ENCODE results near the gene STRN.
"Not testable (repeated sequence)": the region's sequence is repeated elsewhere in the genome, so short reads cannot be mapped to it uniquely, and the experiment has no call there.

The STRN gene

GRCh38 chr2:36963106-36963505 is 3.2 kb downstream of the STRN start:
- no peak for DNase-seq (ENCODE audit: low read depth in 2 of 2)

- no peak for DNase-seq (ENCODE audit: low read depth in 2 of 2)
These were observed 5.6 kb downstream of the STRN start for GRCh38 chr2:36960773-36961172.

GRCh38 chr2:36960005-36960675 is 6.2 kb downstream of the STRN start:
- no peak for DNase-seq (ENCODE audit: low read depth in 2 of 2)

- DNase-seq (ENCODE audit: low read depth in 2 of 2) = no peak
These were observed 11.2 kb downstream of the STRN start for GRCh38 chr2:36954977-36955607.

GRCh38 chr2:36952748-36953197 is 13.6 kb downstream of the STRN start:
- DNase-seq (ENCODE audit: low read depth in 2 of 2) = no peak

GRCh38 chr2:36951574-36951973 is 14.8 kb downstream of the STRN start:
- no peak for DNase-seq (ENCODE audit: low read depth in 2 of 2)

GRCh38 chr2:36951027-36951518 is 15.3 kb downstream of the STRN start:
- no peak for DNase-seq (ENCODE audit: low read depth in 2 of 2)

GRCh38 chr2:36949845-36950244 is 16.5 kb downstream of the STRN start:
- no peak for DNase-seq (ENCODE audit: low read depth in 2 of 2)

- DNase-seq (ENCODE audit: low read depth in 2 of 2) = not testable (repeated sequence)
These were observed 21.1 kb downstream of the STRN start for GRCh38 chr2:36945240-36945639.

- no peak for DNase-seq (ENCODE audit: low read depth in 2 of 2)
These were observed 24.5 kb downstream of the STRN start for GRCh38 chr2:36941867-36942266.

- not testable (repeated sequence) for DNase-seq (ENCODE audit: low read depth in 2 of 2)
These were observed 29.8 kb downstream of the STRN start for GRCh38 chr2:36936526-36936925.

- not testable (repeated sequence) for DNase-seq (ENCODE audit: low read depth in 2 of 2)
These were observed 34.6 kb downstream of the STRN start for GRCh38 chr2:36931688-36932087.

- not testable (repeated sequence) for DNase-seq (ENCODE audit: low read depth in 2 of 2)
These were observed 35.4 kb downstream of the STRN start for GRCh38 chr2:36930787-36931410.

- DNase-seq (ENCODE audit: low read depth in 2 of 2) = not testable (repeated sequence)
These were observed 39.9 kb downstream of the STRN start for GRCh38 chr2:36926175-36927132.

- DNase-seq (ENCODE audit: low read depth in 2 of 2) = not testable (repeated sequence)
These were observed 43.7 kb downstream of the STRN start for GRCh38 chr2:36922629-36923028.

- no peak for DNase-seq (ENCODE audit: low read depth in 2 of 2)
These were observed 44.4 kb downstream of the STRN start for GRCh38 chr2:36921984-36922383.

- no peak for DNase-seq (ENCODE audit: low read depth in 2 of 2)
These were observed 47.1 kb downstream of the STRN start for GRCh38 chr2:36919041-36919837.

- DNase-seq (ENCODE audit: low read depth in 2 of 2) = no peak
These were observed 48.0 kb downstream of the STRN start for GRCh38 chr2:36918307-36918706.

GRCh38 chr2:36915627-36916026 is 50.7 kb downstream of the STRN start:
- no peak for DNase-seq (ENCODE audit: low read depth in 2 of 2)

GRCh38 chr2:36912695-36913094 is 53.6 kb downstream of the STRN start:
- DNase-seq (ENCODE audit: low read depth in 2 of 2) = no peak

GRCh38 chr2:36911012-36911411 is 55.3 kb downstream of the STRN start:
- DNase-seq (ENCODE audit: low read depth in 2 of 2) = no peak

All from stimulated activated CD4-positive, alpha-beta T cell treated with anti-CD3 and anti-CD28 coated beads, Interleukin-1b, Interleukin-23, amount 100 ng/mL, for 4 hours (primary cell).